K562 (cell line): ENCODE data around the gene SLC49A4.

ENCODE experiments used
- CHD1 ChIP-seq: fragments of 200-600 bp; sonication (generic); IDR thresholded peaks from one replicate; pipeline ENCODE4 v1.6.1; 2012; ENCODE audit warnings: mild to moderate bottlenecking, moderate library complexity, low read length, inconsistent platforms
- CTCF ChIP-seq, 3 experiments: IDR thresholded peaks in 2 of 3; conservative IDR thresholded peaks in 1 of 3; 2 replicates each; pipeline ENCODE4 v1.5.1; 2011 to 2012; ENCODE audit warnings: low read length in 3 of 3, mild to moderate bottlenecking in 3 of 3, control low read depth in 2 of 3, improper control_type of control experiment in 1 of 3, inconsistent platforms in 1 of 3, low read depth in 1 of 3, mixed read lengths in 1 of 3, moderate library complexity in 1 of 3; ENCODE audit not compliant: insufficient read depth in 2 of 3
- E2F1 ChIP-seq: sonication (generic); formaldehyde crosslinking; IDR thresholded peaks from 2 replicates; pipeline ENCODE4 v1.8.1; 2023; ENCODE audit warnings: mild to moderate bottlenecking, missing genetic modification reagents, moderate library complexity
- FOS ChIP-seq: IDR thresholded peaks from 3 replicates; pipeline ENCODE4 v1.6.1; 2011; ENCODE audit not compliant: insufficient read length; ENCODE audit errors: extremely low read depth
- FOXA3 ChIP-seq, 2 experiments: fragments of 450-650 bp in 1 of 2; sonication (generic) in 1 of 2; formaldehyde crosslinking; IDR thresholded peaks in 1 of 2; conservative IDR thresholded peaks in 1 of 2; 2 replicates each; pipeline versions ENCODE4 v1.4.0 to v1.8.0; 2020 to 2022; ENCODE audit warnings: mild to moderate bottlenecking in 2 of 2, missing genetic modification reagents in 1 of 2
- MBD1 ChIP-seq: fragments of 250-450 bp; sonication (Bioruptor Pico); IDR thresholded peaks from 2 replicates; pipeline ENCODE4 v1.8.0; 2022; ENCODE audit warnings: inconsistent platforms
- MCM2 ChIP-seq: fragments of 450-650 bp; IDR thresholded peaks from 2 replicates; pipeline ENCODE4 v1.6.1; 2017; ENCODE audit warnings: low read depth, mild to moderate bottlenecking
- POLR2AphosphoS5 ChIP-seq: IDR thresholded peaks from 2 replicates; pipeline ENCODE4 v1.6.1; 2011; ENCODE audit warnings: mild to moderate bottlenecking, low read depth, low read length, moderate library complexity; ENCODE audit not compliant: control insufficient read depth, insufficient read depth
- RCOR1 ChIP-seq, 2 experiments: IDR thresholded peaks; 2 replicates each; pipeline ENCODE4 v1.6.1; 2012; ENCODE audit warnings: low read depth in 2 of 2, low read length in 2 of 2, borderline replicate concordance in 1 of 2, improper control_type of control experiment in 1 of 2
- SAFB ChIP-seq: fragments of 200-400 bp; formaldehyde crosslinking; IDR thresholded peaks from 2 replicates; pipeline ENCODE4 v1.6.1; 2017; ENCODE audit warnings: low read depth, low read length, borderline replicate concordance
- SIN3B ChIP-seq: fragments of 450-650 bp; IDR thresholded peaks from 2 replicates; pipeline ENCODE4 v1.6.1; 2017; ENCODE audit warnings: low read depth, mild to moderate bottlenecking, moderate library complexity
- ZNF696 ChIP-seq: fragments of 250-450 bp; sonication (Bioruptor Pico); conservative IDR thresholded peaks from 2 replicates; pipeline ENCODE4 v1.4.0; 2020; ENCODE audit warnings: mild to moderate bottlenecking, moderate library complexity
- ZSCAN29 ChIP-seq: fragments of 450-650 bp; IDR thresholded peaks from 2 replicates; pipeline ENCODE4 v1.6.1; 2017

- no peak for TF ChIP-seq ZSCAN29
- no peak for TF ChIP-seq SIN3B
- no peak for TF ChIP-seq ZNF696 (CRISPR knock-in tag)
- no peak for TF ChIP-seq FOS
- TF ChIP-seq FOXA3 (CRISPR knock-in tag; conservative IDR thresholded peaks at IDR 0.05 in 1 of 2, IDR thresholded peaks at IDR 0.05 in 1 of 2), result no peak
- TF ChIP-seq CTCF (IDR thresholded peaks at IDR 0.05 in 2 of 3, conservative IDR thresholded peaks at IDR 0.05 in 1 of 3; ENCODE audit: insufficient read depth in 2 of 3, low read depth in 1 of 3, low read length in 3 of 3), result no peak
- TF ChIP-seq SAFB, result no peak
- TF ChIP-seq E2F1 (CRISPR knock-in tag), result no peak
- no peak for TF ChIP-seq MBD1 (CRISPR knock-in tag)
- no peak for TF ChIP-seq CHD1
- no peak for TF ChIP-seq POLR2AphosphoS5
- TF ChIP-seq MCM2, result no peak
- no peak for TF ChIP-seq RCOR1 (IDR thresholded peaks at IDR 0.05; ENCODE audit: borderline replicate concordance in 1 of 2, low read depth in 2 of 2, low read length in 2 of 2)
Observed at GRCh38 chr3:122803977-122804376, 9.1 kb downstream of the SLC49A4 start.
